GM10248 (cell line): ENCODE measurements around the gene DIP2C.
"Not testable (repeated sequence)": the region's sequence is repeated elsewhere in the genome, so short reads cannot be mapped to it uniquely, and the experiment has no call there.

ENCODE experiments used
- CTCF ChIA-PET: fragments of 300-600 bp; sonication (Branson Sonifier 250); formaldehyde crosslinking; extraction: SDS; loops from one replicate; lab custom pipeline; 2021; ENCODE audit warnings: antibody characterized with exemption; lab: Yijun Ruan, JAX
- POLR2A ChIA-PET: fragments of 350-650 bp; sonication (Branson Sonifier 250); formaldehyde crosslinking; extraction: SDS; loops from one replicate; lab custom pipeline; 2020; ENCODE audit warnings: antibody characterized with exemption; lab: Yijun Ruan, JAX
- DNase-seq: peaks from one replicate; pipeline ENCODE4 v3.0.0; 2012; ENCODE audit errors: extremely low spot score
- TF ChIP-seq, protein P1 (sequence below): IDR thresholded peaks from 2 replicates; pipeline ENCODE4 v1.5.1; 2012; ENCODE audit warnings: mild to moderate bottlenecking, low read depth; ENCODE audit errors: extremely low read depth, missing control alignments, control extremely low read depth

The DIP2C gene

DNA sequence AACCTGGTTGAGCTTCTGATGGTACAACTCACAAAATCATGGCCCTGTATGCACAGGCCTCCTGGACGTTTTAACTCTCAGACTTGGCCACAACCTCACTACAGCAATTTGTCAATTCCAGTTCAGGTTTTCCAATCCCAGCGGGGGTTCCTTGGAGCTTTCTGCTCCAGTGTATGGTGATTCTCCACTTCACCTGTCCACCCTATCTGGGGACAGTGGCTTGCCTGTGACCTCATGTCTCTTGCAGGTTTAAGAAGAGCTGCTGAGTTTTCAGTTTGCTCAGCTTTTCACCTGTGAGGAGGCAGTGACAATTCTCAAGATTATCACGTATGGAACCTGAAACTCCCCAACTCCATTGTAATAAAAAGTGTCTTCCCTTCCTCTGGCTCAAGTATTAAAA, 254.1 kb downstream of the DIP2C start:
- DNase-seq, result no peak
- ChIA-PET CTCF (no interaction called here), POLR2A (no interaction called here)
- TF ChIP-seq, protein P1, sequence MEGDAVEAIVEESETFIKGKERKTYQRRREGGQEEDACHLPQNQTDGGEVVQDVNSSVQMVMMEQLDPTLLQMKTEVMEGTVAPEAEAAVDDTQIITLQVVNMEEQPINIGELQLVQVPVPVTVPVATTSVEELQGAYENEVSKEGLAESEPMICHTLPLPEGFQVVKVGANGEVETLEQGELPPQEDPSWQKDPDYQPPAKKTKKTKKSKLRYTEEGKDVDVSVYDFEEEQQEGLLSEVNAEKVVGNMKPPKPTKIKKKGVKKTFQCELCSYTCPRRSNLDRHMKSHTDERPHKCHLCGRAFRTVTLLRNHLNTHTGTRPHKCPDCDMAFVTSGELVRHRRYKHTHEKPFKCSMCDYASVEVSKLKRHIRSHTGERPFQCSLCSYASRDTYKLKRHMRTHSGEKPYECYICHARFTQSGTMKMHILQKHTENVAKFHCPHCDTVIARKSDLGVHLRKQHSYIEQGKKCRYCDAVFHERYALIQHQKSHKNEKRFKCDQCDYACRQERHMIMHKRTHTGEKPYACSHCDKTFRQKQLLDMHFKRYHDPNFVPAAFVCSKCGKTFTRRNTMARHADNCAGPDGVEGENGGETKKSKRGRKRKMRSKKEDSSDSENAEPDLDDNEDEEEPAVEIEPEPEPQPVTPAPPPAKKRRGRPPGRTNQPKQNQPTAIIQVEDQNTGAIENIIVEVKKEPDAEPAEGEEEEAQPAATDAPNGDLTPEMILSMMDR, result no peak

DNA sequence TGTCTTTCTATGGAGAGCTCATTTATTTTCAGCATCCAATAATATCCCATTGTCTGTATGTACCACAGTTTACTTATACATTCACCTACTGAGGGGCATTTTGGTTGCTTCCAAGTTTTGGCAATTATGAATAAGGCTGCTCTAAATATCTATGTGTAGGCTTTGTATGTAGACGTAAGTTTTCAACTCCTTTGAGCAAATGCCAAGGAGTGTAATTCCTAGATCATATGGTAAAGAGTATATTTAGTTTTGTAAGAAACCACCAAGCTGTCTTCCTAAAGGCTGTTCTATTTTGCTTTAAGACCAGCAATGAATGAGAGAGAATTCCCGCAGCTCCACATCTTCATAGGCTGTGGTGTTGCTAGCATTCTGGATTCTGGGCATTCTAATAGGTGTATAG, 259.8 kb downstream of the DIP2C start:
- TF ChIP-seq, protein P1, result no peak
- CTCF ChIA-PET, result interaction anchor here (2.0 kb wide), 1 partner anchor 10 kb away, joined by 7 read pairs; no protein-coding TSS in a partner anchor
- DNase-seq, result no peak
- POLR2A ChIA-PET, result no interaction called here

DNA sequence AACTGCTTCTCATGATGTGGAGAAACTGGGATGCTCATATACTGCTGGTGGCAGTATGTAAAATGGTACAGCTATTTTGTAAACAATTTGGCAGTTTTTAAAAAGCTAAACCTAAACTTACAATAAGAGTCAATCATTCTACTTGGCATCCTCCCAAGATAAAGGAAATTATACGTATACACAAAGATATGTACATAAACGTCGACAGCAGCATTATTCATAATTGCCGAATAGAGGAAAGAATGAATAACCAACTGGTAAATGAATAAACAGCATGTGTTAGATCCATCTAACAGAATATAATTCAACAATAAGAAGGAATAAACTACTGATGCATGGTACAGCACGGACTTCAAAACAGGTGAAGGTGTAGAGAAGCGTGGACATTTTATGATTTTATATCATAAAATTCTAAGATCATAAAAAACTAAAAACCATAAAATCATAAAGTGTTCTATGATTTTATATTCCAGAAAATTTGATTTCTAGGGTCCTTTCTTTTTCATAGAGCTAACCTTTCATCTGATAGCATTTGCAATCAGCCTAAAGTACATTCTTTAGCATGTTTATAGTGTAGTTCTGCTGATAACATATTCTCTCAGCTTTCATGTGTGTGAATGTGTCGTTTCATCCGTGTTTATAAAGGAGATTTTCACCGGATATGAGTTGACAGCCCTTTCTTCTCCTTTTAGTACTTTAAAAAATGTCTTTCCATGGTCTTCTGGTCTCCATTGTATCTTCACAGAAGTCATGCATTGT, 261.5 kb downstream of the DIP2C start:
- TF ChIP-seq, protein P1, result no peak
- CTCF ChIA-PET, result interaction anchor here (0.8 to 1.3 kb wide), 2 partner anchors 8 to 12 kb away, joined by 3 to 4 read pairs; no protein-coding TSS in a partner anchor
- no peak for DNase-seq
- POLR2A ChIA-PET, result no interaction called here

DNA sequence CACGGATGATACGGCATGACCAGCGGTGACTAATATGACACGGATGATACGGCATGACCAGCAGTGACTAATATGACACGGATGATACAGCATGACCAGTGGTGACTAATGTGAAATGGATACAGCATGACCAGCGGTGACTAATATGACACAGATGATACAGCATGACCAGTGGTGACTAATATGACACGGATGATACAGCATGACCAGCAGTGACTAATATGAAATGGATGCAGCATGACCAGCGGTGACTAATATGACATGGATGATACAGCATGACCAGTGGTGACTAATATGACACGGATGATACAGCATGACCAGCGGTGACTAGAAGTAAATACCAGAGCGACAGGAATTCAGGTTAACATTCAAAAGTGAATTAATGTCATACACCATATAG, 264.1 kb downstream of the DIP2C start:
- POLR2A ChIA-PET, CTCF ChIA-PET, DNase-seq: not testable (repeated sequence)

DNA sequence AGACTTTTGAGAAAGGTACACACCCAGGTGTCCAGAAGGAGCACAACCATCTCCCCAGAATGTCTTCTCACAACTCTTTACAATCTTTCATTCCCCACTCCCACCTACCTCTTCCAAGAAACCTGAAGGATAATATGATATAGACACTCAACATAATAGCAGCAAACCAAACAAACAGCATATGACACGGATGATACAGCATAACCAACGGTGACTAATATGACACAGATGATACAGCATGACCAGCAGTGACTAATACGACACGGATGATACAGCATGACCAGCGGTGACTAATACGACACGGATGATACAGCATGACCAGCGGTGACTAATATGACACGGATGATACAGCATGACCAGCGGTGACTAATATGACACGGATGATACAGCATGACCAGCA, 264.7 kb downstream of the DIP2C start:
- DNase-seq, CTCF ChIA-PET, POLR2A ChIA-PET: not testable (repeated sequence)

DNA sequence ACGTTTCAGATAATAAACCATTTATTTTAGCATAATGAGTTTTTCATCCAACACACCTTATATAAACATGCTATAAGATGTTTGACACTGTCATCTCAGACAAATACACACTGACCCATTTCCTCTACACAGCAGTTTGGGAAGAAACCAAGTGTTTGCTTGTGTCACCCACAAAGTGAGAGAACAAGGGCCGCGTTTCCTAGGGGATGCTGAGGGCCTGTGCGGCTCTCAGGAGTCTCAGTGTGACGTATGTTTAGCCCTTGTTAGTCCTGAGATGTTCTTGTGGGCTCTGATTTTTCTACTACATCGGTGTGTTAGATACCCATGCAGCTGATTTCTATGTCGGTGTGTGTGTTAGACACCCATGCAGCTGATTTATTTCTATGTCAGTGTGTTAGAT, 266.3 kb downstream of the DIP2C start:
- POLR2A ChIA-PET, result no interaction called here
- no peak for DNase-seq
- TF ChIP-seq, protein P1, result no peak
- CTCF ChIA-PET, result no interaction called here

DNA sequence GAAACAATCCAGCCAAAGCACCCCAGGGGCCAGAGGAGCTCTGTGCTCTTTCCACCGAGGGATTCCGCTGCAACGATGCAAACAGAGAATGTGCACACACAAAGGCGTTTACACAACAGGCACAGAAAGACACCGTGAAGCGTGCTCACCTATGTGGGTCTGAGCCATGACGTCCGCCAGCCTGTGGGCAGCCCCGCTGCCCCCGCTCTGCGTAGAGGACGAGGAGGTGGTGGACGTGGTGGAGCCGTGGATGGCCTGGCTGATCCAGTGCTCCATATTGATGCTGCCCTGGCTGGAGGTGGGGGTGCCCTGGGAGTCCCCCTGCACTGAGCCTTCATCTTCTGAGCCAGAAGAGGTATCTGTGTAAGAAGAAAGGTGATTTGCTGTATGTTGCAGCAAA, 266.8 kb downstream of the DIP2C start:
- DNase-seq, result no peak
- ChIA-PET CTCF (no interaction called here), POLR2A (no interaction called here)
- TF ChIP-seq, protein P1, result no peak
